ENCODE measurements around the gene ATXN7L1.

ATXN7L1 gene

DNA sequence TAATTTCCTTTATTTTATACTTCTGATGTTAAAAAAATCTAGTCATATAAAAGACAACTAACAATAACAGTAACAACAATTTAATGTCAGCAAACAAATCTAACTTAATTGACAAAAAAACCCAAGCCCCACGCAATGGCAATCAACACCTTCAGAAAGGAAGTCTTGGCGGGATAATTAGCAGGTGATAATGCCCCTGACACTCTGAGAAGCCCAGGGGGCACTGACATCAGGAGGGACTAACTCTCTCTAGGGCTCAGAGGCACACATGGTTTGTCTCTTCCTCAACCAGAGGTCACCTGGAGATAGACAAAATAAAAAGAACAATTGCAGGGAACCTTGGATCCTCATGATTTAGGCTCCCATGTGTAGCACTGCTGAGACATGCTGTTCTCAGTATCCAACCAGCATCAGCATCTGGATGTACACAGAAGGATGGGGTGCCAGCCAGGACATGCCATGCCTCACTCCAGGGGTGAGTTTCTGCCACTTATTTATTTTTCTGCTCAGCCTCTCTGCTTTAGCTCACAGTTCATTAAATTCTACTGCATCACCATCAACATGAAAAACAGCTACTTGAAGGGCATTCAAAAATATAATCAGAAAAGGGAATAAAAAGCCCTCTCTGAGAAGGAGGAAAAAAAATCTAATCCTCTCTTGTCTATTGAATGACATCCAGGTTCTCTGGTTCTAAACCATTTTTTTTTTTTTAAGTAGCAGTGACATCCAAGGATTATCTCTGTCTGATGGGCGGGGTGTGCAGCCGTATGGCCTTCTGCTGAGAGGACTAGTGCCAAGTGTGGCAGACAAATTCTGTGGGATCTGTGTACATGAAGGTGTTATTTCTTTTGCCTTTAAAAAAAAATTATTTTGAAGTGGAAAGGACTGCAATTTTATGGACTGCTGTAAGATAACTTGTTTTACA, 96.3 kb downstream of the ATXN7L1 start:
- H3K27me3 ChIP-seq (ENCODE audit: control insufficient read depth, insufficient read depth, low read length), result no peaks in the 10 kb centered on the region
- H3K27ac ChIP-seq (ENCODE audit: low read length), result no peak overlapping the region
- H3K4me3 ChIP-seq (ENCODE audit: low read length), result no peak overlapping the region
- no peaks in the 10 kb centered on the region for H3K9me3 ChIP-seq (ENCODE audit: control insufficient read depth, low read depth, low read length)
- H3K9ac ChIP-seq (ENCODE audit: low read length), result no peak overlapping the region
- no peaks in the 10 kb centered on the region for H3K36me3 ChIP-seq (ENCODE audit: control insufficient read depth, low read depth, low read length)
- H3K4me1 ChIP-seq (ENCODE audit: control insufficient read depth, low read depth, low read length), result peaks cover 19% of the 10 kb centered on the region

DNA sequence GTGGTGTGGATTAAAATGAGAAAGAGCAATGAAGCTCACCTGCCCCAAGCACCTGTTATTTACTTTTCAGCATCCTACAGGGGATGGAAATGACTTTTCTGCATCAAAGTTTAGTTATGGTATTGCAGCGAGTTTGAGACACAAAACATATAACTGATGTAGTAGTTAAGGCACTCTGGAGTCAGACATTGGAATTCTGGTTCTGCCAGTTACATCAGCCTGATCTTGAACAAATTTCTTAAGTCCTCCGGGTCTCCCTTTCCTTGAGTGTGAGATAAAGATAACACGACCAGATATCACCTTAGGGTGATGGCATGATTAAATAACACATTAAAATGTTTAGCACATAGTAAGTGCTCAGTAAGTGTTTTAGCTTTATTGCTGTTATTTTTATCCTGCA, 97.4 kb downstream of the ATXN7L1 start:
- no peaks in the 10 kb centered on the region for H3K9me3 ChIP-seq (ENCODE audit: control insufficient read depth, low read depth, low read length)
- peaks cover 30% of the 10 kb centered on the region for H3K4me1 ChIP-seq (ENCODE audit: control insufficient read depth, low read depth, low read length)
- no peak overlapping the region for H3K27ac ChIP-seq (ENCODE audit: low read length)
- no peaks in the 10 kb centered on the region for H3K27me3 ChIP-seq (ENCODE audit: control insufficient read depth, insufficient read depth, low read length)
- no peak overlapping the region for H3K4me3 ChIP-seq (ENCODE audit: low read length)
- no peak overlapping the region for H3K9ac ChIP-seq (ENCODE audit: low read length)
- no peaks in the 10 kb centered on the region for H3K36me3 ChIP-seq (ENCODE audit: control insufficient read depth, low read depth, low read length)

DNA sequence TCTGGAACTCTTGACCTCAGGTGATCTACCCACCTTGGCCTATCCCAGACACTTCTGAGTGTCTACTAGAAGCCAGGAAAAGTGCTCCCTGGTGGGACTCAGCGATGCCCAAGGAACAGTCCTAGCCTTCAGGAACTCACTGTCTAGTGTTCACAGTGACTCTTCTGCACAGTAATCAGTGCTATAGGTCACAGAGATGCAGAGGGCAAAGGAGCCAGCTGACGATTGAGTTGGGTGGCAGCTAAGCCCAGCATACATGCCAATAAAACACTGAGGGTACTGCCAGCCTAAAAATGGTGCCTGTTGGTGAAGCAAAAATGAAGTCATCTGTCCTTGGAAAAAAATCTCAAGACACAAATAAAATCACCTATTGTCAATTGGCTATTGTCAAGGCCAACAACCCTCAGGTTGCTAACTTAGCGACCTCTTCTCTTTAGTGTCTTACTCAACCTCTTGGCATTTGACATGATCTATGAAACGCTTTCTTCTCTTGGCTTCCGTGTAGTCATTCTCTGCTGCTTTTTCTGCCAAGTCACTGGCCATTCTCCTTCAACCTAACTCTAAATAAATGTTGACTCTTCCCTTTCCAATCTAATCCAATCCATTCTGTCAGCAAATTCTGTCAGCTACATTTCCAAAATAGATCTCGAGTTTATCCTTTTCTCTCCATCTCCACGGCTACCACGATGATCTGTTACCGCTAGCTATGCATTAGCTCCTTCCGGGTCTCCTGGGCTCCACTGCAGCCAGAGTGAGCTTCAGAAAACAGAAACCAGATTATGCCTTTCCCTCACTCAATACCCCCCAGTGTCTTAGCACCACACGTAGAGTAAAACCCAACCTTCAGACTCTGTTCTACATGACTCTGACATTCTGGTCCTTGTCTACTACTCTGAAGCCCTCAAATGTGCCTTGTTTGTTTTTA, 99.2 kb downstream of the ATXN7L1 start:
- no peaks in the 10 kb centered on the region for H3K9me3 ChIP-seq (ENCODE audit: control insufficient read depth, low read depth, low read length)
- H3K36me3 ChIP-seq (ENCODE audit: control insufficient read depth, low read depth, low read length), result no peaks in the 10 kb centered on the region
- H3K9ac ChIP-seq (ENCODE audit: low read length), result no peak overlapping the region
- H3K4me1 ChIP-seq (ENCODE audit: control insufficient read depth, low read depth, low read length), result peaks cover 46% of the 10 kb centered on the region
- H3K27ac ChIP-seq (ENCODE audit: low read length), result no peak overlapping the region
- H3K4me3 ChIP-seq (ENCODE audit: low read length), result no peak overlapping the region
- no peaks in the 10 kb centered on the region for H3K27me3 ChIP-seq (ENCODE audit: control insufficient read depth, insufficient read depth, low read length)

DNA sequence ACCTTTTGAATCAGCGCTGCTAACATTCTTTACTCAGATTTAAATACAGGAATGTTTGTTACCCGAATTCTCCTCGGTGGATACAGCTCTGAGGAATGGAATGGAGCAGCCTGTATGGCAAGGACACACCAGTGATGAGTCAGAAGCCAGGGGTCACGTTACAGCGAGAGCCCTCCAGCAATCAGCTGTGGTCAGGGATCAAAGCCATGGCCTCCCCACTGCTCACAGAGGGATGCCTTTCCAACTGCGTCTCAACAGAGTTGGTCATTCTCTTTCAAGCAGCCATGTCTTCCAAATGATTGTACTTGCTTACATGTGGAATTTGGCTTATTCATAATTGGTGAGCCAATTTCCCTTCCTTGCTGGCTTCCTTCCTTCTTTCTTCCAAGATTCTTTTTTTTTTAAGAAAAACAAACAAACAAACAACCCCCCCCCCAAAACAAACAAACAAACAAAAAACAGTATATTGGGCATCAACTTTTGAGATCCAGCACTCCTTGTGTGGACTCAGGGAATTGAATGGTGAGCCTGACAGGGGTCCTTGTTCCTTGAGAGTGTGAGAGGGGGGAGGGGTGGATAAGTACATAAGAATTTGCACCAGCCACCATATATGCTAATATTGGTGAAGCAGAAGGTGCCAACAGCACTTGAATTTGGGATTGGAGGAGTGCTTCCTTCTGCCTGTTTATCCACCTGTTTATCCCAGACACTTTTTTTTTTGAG, 100.2 kb downstream of the ATXN7L1 start:
- H3K4me1 ChIP-seq (ENCODE audit: control insufficient read depth, low read depth, low read length), result peaks cover 47% of the 10 kb centered on the region
- H3K4me3 ChIP-seq (ENCODE audit: low read length), result peak overlapping the region; percentile 23
- H3K9ac ChIP-seq (ENCODE audit: low read length), result peak overlapping the region; percentile 18
- no peaks in the 10 kb centered on the region for H3K36me3 ChIP-seq (ENCODE audit: control insufficient read depth, low read depth, low read length)
- H3K27ac ChIP-seq (ENCODE audit: low read length), result no peak overlapping the region
- H3K27me3 ChIP-seq (ENCODE audit: control insufficient read depth, insufficient read depth, low read length), result no peaks in the 10 kb centered on the region
- H3K9me3 ChIP-seq (ENCODE audit: control insufficient read depth, low read depth, low read length), result no peaks in the 10 kb centered on the region

DNA sequence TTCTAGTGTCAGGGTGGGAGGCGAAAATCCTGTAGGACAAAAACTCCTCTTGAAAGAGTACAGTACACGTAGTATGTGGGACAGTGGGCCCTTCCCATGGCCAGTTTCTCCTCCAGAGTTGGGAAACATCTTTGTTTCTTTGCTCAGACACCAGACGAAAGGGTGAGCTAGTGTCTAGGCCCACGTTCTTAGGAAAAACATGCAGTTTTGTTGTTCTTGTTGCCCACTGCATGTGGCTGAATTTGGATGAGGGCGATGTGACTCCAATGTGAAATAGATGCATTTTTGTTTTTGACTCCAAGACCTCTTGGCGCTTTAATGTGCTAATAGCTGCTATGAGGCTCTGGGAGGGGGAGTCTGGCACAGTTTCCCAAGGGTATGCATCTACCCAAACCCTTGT, 100.8 kb downstream of the ATXN7L1 start:
- H3K27ac ChIP-seq (ENCODE audit: low read length), result peak overlapping the region; percentile 26

DNA sequence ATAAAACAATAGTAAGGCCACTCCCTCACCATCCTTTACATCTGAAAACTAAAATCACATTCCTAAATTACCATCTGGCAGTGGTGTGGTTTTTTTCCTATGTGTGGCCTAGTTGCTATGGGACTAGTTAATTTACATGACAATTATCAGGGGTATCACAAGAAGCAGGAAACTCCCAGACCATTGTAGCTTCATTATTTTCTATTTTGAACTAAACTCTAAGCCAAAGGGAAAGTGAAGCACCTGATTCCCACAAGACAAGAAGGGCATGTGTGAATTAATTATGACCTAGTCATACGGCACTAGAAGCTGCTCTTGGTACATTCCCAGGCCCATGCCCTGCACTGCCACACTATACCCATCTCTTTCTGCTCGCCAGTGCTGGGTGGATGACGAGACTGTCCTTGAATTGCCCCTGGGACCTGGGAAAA, 103.4 kb downstream of the ATXN7L1 start:
- H3K36me3 ChIP-seq (ENCODE audit: control insufficient read depth, low read depth, low read length), result no peaks in the 10 kb centered on the region
- H3K27me3 ChIP-seq (ENCODE audit: control insufficient read depth, insufficient read depth, low read length), result no peaks in the 10 kb centered on the region
- H3K9ac ChIP-seq (ENCODE audit: low read length), result peak overlapping the region; percentile 60
- peak overlapping the region; percentile 88 for H3K27ac ChIP-seq (ENCODE audit: low read length)
- H3K9me3 ChIP-seq (ENCODE audit: control insufficient read depth, low read depth, low read length), result no peaks in the 10 kb centered on the region
- H3K4me3 ChIP-seq (ENCODE audit: low read length), result peak overlapping the region; percentile 7
- H3K4me1 ChIP-seq (ENCODE audit: control insufficient read depth, low read depth, low read length), result peaks cover 52% of the 10 kb centered on the region

More for the DNA sequence above, 100.8 kb downstream of the ATXN7L1 start:
- H3K4me3 ChIP-seq (ENCODE audit: low read length), result peak overlapping the region; percentile 23
- H3K9me3 ChIP-seq (ENCODE audit: control insufficient read depth, low read depth, low read length), result no peaks in the 10 kb centered on the region
- no peaks in the 10 kb centered on the region for H3K36me3 ChIP-seq (ENCODE audit: control insufficient read depth, low read depth, low read length)
- peak overlapping the region; percentile 18 for H3K9ac ChIP-seq (ENCODE audit: low read length)
- H3K27me3 ChIP-seq (ENCODE audit: control insufficient read depth, insufficient read depth, low read length), result no peaks in the 10 kb centered on the region
- peaks cover 47% of the 10 kb centered on the region for H3K4me1 ChIP-seq (ENCODE audit: control insufficient read depth, low read depth, low read length)

DNA sequence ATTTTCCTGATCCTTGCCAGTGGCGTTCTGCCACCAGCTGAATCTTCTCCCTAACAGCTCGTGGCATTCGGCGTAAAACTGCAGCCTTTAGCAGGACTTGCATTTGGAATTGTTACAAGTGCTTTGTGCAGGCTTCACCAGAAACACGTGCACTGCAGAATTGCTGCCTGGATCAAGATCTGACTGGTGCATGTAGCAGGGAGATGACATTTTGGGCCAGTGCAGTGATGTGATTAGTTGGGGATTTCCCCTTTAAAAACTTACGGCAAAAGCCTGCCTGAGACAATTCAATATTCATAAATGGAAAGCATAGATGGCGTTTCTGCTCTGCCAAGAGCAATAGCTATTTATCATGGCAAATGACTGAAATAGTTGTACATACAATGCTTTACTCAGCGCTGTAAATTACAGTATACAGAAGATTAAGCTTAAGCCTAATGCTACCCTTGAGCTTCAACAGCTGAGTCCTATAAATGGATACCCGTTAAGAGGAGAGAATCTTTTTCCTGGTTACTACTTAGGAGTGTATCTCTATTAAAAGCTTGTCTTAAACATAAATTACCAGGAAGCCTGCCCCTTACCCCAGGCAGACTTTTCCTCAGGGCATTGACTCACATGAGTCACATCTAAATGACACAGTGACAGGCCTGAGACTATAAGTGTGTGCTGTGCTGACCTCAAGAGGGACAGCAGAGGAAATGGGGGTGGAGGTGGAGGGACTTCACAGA, 106.3 kb downstream of the ATXN7L1 start:
- no peak overlapping the region for H3K9ac ChIP-seq (ENCODE audit: low read length)
- no peak overlapping the region for H3K27ac ChIP-seq (ENCODE audit: low read length)
- no peaks in the 10 kb centered on the region for H3K36me3 ChIP-seq (ENCODE audit: control insufficient read depth, low read depth, low read length)
- peaks cover 36% of the 10 kb centered on the region for H3K4me1 ChIP-seq (ENCODE audit: control insufficient read depth, low read depth, low read length)
- H3K27me3 ChIP-seq (ENCODE audit: control insufficient read depth, insufficient read depth, low read length), result no peaks in the 10 kb centered on the region
- H3K9me3 ChIP-seq (ENCODE audit: control insufficient read depth, low read depth, low read length), result no peaks in the 10 kb centered on the region
- H3K4me3 ChIP-seq (ENCODE audit: low read length), result no peak overlapping the region

DNA sequence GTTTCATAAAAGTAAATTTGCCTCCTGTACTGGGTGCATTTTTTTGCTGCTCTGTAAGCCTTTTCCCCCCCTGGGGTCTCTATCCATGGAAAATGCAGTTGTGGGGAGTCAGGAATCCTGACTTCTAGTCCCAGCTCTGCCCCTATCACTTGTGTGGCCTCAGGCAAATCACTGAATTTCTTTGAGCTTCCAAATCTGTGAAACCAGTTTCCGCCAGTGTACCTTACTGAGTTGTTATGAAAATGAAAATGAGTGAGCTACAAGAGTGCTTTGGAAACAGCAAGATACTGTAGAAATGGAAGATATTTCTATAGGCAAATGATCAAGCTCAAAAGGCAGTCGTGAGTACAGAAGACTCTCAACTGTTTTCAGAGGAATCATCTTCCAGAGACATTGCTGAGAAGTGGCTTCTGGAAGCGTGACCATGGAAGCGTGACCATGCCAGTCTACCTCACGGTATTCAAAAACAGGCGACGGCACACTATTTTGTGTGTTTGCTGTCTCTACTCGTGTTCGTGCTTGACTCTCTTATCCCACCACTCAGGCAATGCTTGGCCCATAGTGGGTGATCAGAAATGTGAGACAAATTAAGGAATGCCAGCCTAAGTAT, 107.4 kb downstream of the ATXN7L1 start:
- H3K36me3 ChIP-seq (ENCODE audit: control insufficient read depth, low read depth, low read length), result no peaks in the 10 kb centered on the region
- H3K4me3 ChIP-seq (ENCODE audit: low read length), result no peak overlapping the region
- H3K27me3 ChIP-seq (ENCODE audit: control insufficient read depth, insufficient read depth, low read length), result no peaks in the 10 kb centered on the region
- H3K27ac ChIP-seq (ENCODE audit: low read length), result no peak overlapping the region
- H3K9ac ChIP-seq (ENCODE audit: low read length), result no peak overlapping the region
- peaks cover 26% of the 10 kb centered on the region for H3K4me1 ChIP-seq (ENCODE audit: control insufficient read depth, low read depth, low read length)
- H3K9me3 ChIP-seq (ENCODE audit: control insufficient read depth, low read depth, low read length), result no peaks in the 10 kb centered on the region

DNA sequence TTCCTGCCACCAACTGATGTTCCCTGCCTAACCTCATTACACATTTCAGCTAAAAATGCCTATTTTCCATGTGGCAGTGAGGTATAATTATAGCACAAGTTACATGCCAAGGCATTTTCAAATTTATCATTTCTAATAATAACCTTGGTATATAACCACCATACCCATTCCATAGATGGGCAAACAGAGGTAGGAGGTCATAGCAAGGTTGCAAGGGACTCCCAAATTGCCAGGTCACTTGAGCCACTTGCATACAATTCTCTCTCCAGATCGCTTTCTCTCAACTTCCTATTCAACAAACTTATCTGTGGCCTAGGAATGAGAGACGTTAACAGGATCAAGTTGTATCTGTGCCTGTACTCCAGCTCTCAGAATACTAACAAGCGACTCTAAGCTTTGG, 108.3 kb downstream of the ATXN7L1 start:
- Histone ChIP-seq H3K27me3 (ENCODE audit: control insufficient read depth, insufficient read depth, low read length) (no peaks in the 10 kb centered on the region), H3K9me3 (ENCODE audit: control insufficient read depth, low read depth, low read length) (no peaks in the 10 kb centered on the region), H3K4me3 (ENCODE audit: low read length) (no peak overlapping the region), H3K4me1 (ENCODE audit: control insufficient read depth, low read depth, low read length) (peaks cover 17% of the 10 kb centered on the region), H3K36me3 (ENCODE audit: control insufficient read depth, low read depth, low read length) (no peaks in the 10 kb centered on the region), H3K9ac (ENCODE audit: low read length) (no peak overlapping the region), H3K27ac (ENCODE audit: low read length) (no peak overlapping the region)

DNA sequence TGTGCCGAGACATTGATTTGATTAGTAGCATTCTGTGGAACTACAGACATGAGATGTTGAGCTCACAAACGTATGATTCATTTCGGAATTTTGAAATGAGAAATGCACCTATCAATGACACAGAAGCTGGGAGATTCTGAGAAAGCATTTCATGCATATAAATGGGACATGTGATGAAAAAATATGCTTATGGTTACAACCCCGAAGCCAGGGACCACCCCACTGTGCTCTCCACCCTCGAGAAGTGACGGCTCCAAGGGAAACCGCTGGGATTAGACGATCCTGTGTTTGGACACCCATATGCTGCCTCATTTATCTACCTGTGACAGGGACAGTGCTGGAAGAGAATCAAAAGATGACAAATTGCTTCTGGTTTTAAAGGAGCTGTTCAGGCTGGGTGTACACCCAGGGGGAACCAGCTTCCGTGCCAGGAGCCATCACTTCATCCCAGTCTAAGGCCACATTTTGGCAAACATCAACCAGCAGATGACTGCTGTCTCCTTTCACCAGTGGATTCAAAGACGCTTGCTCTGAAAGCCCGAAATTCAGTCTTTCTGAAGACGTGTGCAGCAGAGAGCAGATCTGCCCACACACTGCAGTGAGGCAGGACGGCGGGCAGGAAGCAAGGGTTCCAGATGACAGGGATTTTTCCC, 109.9 kb downstream of the ATXN7L1 start:
- H3K9ac ChIP-seq (ENCODE audit: low read length), result no peak overlapping the region
- no peak overlapping the region for H3K4me3 ChIP-seq (ENCODE audit: low read length)
- no peak overlapping the region for H3K27ac ChIP-seq (ENCODE audit: low read length)
- no peaks in the 10 kb centered on the region for H3K9me3 ChIP-seq (ENCODE audit: control insufficient read depth, low read depth, low read length)
- no peaks in the 10 kb centered on the region for H3K36me3 ChIP-seq (ENCODE audit: control insufficient read depth, low read depth, low read length)
- H3K27me3 ChIP-seq (ENCODE audit: control insufficient read depth, insufficient read depth, low read length), result no peaks in the 10 kb centered on the region
- peaks cover 9% of the 10 kb centered on the region for H3K4me1 ChIP-seq (ENCODE audit: control insufficient read depth, low read depth, low read length)

All from iPS-18a (cell line).